Measurements from ENCODE around the gene TTLL5.

Gene TTLL5

GRCh38 chr14:75871181-75871880 is 210.3 kb downstream of the TTLL5 start:
- no peak for DNase-seq

- DNase-seq, result no peak
Measured at GRCh38 chr14:75875958-75876357, 214.9 kb downstream of the TTLL5 start.

- DNase-seq, result no peak
Measured at GRCh38 chr14:75876530-75876929, 215.5 kb downstream of the TTLL5 start.

GRCh38 chr14:75877292-75877691 is 216.2 kb downstream of the TTLL5 start:
- DNase-seq, result no peak

GRCh38 chr14:75877884-75878283 is 216.8 kb downstream of the TTLL5 start:
- DNase-seq, result no peak

- DNase-seq, result no peak
Measured at GRCh38 chr14:75879031-75879430, 218.0 kb downstream of the TTLL5 start.

- DNase-seq, result no peak
Measured at GRCh38 chr14:75880512-75880911, 219.5 kb downstream of the TTLL5 start.

- DNase-seq, result no peak
Measured at GRCh38 chr14:75881994-75882393, 220.9 kb downstream of the TTLL5 start.

- peak; percentile 72 for DNase-seq
Measured at GRCh38 chr14:75884198-75884611, 223.2 kb downstream of the TTLL5 start.

- DNase-seq, result no peak
Measured at GRCh38 chr14:75885829-75886228, 224.8 kb downstream of the TTLL5 start.

- no peak for DNase-seq
Measured at GRCh38 chr14:75886636-75887348, 225.7 kb downstream of the TTLL5 start.

- DNase-seq, result no peak
Measured at GRCh38 chr14:75888945-75889344, 227.9 kb downstream of the TTLL5 start.

- DNase-seq, result no peak
Measured at GRCh38 chr14:75896341-75896740, 235.3 kb downstream of the TTLL5 start.

- no peak for DNase-seq
Measured at GRCh38 chr14:75904311-75904710, 243.3 kb downstream of the TTLL5 start.

- no peak for DNase-seq
Measured at GRCh38 chr14:75905147-75905904, 244.3 kb downstream of the TTLL5 start.

GRCh38 chr14:75906228-75906627 is 245.2 kb downstream of the TTLL5 start:
- no peak for DNase-seq

GRCh38 chr14:75906680-75907280 is 245.7 kb downstream of the TTLL5 start:
- DNase-seq, result no peak

- DNase-seq, result no peak
Measured at GRCh38 chr14:75907756-75908359, 246.8 kb downstream of the TTLL5 start.

GRCh38 chr14:75909630-75910029 is 248.6 kb downstream of the TTLL5 start:
- no peak for DNase-seq

- DNase-seq, result no peak
Measured at GRCh38 chr14:75910048-75910447, 249.0 kb downstream of the TTLL5 start.

- peak; percentile 89 for DNase-seq
Measured at GRCh38 chr14:75911883-75912282, 250.8 kb downstream of the TTLL5 start.

GRCh38 chr14:75913183-75913582 is 252.1 kb downstream of the TTLL5 start:
- no peak for DNase-seq

GRCh38 chr14:75915045-75915444 is 254.0 kb downstream of the TTLL5 start:
- no peak for DNase-seq
